ENCODE measurements around the gene UBE3B.

- TF ChIP-seq USF1 (CRISPR knock-in tag; IDR thresholded peaks at IDR 0.05) (no peak), CTCF (IDR thresholded peaks at IDR 0.05) (no peak), CBFB (CRISPR knock-in tag; IDR thresholded peaks at IDR 0.05; ENCODE audit: low read depth) (no peak), ZNF121 (CRISPR knock-in tag; IDR thresholded peaks at IDR 0.05) (no peak), FOXJ3 (CRISPR knock-in tag; IDR thresholded peaks at IDR 0.05; ENCODE audit: borderline replicate concordance) (no peak), IRF2 (CRISPR knock-in tag; IDR thresholded peaks at IDR 0.05; ENCODE audit: borderline replicate concordance, low read depth) (no peak), ATF1 (CRISPR knock-in tag; IDR thresholded peaks at IDR 0.05) (no peak), ZMAT4 (CRISPR knock-in tag; IDR thresholded peaks at IDR 0.05) (no peak), ZSCAN18 (CRISPR knock-in tag; IDR thresholded peaks at IDR 0.05) (no peak)
Observed at GRCh38 chr12:109567967-109568366, 90.5 kb downstream of the UBE3B start.
